ENCODE data around the gene TARS2.

TARS2 gene, protein sequence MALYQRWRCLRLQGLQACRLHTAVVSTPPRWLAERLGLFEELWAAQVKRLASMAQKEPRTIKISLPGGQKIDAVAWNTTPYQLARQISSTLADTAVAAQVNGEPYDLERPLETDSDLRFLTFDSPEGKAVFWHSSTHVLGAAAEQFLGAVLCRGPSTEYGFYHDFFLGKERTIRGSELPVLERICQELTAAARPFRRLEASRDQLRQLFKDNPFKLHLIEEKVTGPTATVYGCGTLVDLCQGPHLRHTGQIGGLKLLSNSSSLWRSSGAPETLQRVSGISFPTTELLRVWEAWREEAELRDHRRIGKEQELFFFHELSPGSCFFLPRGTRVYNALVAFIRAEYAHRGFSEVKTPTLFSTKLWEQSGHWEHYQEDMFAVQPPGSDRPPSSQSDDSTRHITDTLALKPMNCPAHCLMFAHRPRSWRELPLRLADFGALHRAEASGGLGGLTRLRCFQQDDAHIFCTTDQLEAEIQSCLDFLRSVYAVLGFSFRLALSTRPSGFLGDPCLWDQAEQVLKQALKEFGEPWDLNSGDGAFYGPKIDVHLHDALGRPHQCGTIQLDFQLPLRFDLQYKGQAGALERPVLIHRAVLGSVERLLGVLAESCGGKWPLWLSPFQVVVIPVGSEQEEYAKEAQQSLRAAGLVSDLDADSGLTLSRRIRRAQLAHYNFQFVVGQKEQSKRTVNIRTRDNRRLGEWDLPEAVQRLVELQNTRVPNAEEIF

DNA sequence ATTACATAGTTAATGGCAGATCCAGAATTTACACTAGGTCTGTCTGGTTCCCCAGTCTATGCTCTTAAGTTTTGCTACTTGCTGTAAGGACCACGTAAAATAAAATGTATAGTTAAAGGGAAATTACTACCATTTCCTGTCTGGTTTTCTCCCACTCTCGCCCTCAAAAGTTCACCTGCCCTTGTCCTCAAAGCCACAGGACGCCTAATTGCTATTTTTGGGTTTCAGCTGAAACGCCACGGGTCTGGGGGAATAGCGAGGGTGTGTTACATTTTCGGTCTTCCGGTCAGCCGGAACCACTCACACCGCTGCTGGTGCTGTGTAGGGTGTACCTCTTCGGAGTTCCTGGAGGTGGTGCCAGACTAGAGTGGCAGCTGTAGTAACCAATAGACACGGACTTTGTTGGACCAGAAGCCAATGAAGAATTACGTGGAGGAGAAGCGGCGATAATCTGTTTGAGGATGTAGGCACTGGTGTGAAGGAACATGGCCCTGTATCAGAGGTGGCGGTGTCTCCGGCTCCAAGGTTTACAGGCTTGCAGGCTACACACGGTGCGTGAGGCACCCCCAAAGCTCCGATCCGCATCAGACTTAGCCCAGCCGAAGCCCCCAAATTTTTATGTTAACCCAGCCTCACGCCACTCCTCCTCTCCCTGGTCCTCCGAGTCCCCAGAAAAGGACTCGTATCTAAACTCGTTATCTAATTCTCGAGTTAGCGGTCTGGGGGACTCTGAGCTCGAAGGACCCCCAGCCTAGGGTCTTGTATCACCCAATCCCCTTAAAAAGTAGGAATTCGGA lies at the start of gene TARS2:
Gene TARS2 (plus strand): TSS at position 454 of the 797 bp plus-strand sequence. CDS start 32 bp downstream, at position 486.
- DNase-seq: peak; percentile 97 to 98

DNA sequence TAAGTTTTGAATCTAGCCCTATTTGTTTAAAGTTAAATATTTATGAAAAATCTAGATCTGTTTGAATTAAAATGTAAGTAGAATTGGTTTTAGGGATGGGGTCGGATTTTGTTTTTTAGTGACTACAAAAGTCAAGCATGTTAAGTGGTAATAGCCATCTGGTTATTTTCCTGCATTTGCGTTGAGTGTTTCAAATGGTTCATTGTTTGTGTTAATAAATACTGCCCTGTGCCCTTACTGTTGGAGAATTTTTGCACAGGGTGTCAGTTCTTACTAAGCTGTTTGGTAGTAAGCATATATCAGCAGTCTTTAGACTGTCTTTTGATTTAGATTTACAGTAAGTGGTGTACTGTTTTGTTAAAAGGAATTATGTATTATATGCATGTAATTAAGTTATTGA lies 46.1 kb upstream of the TARS2 start:
- DNase-seq: no peak

DNA sequence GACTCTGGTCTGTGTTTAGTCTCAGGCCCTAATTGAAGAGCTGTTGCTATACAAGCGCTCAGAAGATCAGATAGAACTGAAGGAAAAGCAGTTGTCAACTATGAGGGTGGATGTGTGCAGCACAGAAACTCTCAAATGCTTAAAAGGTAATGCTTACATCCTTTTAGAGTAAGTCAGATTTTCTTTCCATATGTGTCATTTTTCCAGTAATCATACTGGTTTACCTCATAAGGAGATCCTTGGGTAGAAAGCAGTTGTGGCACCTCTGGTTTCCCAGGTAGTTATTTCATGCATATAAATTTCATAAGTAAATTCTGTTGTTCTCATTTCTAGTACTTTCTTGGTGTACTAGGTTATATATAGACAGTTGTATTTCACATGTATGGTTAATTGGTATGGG lies 43.0 kb upstream of the TARS2 start:
- DNase-seq: no peak

DNA sequence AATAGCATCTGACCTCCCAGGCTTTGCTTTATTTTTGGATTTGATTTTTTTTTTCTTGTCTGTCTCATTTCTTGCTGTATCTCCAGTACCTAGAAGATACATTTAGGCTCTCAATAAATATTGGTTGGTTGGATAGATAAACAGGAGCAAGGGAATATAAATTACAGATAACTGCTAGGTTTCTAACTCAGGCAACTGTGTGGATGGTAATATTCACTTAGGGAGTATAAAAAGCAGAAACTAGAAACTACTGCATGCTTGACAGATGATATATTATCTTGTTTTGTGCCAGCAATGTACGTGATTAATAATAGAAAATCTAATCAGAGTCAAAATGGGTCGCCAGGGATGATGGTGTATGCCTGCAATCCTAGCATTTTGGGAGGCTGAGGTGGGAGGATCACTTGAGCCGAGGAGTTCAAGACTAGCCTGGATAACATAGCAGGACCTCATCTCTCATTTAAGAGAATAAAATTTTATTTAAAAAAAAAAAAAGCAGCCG lies 31.0 kb upstream of the TARS2 start:
- no peak for DNase-seq

DNA sequence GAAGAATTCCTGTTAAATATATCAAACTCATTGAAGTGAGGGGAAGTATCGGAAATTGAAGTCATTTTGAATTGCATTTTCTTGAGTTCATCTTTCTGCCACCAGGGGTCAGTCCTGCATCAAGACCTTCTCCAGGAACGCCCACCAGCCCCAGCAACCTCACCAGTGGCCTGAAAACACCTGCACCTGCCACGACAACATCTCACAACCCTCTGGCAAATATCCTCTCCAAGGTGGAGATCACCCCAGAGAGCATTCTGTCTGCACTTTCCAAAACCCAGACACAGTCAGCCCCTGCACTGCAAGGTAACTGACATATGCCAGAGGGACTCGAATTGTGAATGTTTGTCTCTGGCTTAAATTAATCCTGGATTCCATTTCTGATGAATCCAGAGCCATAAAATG lies 22.8 kb upstream of the TARS2 start:
- DNase-seq: peak; percentile 64 to 79

DNA sequence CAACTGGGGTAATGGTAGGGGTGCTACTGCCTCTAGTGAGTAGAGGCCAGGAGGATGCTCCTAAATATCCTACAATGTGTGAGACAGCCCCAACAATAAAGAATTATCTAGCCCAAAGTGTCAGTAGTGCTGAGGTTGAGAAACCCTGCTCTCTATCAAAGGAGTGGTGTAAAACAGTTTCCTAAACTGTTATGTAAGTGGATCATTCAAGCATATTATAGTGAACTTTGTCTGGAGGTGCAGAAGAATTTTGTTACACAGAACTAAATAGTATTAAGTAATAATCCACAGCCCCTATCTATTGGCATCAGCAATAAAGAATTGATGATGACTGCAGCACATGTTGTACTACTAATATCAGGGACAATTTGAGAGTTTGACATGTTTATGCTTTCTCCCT lies 20.3 kb upstream of the TARS2 start:
- DNase-seq: no peak

DNA sequence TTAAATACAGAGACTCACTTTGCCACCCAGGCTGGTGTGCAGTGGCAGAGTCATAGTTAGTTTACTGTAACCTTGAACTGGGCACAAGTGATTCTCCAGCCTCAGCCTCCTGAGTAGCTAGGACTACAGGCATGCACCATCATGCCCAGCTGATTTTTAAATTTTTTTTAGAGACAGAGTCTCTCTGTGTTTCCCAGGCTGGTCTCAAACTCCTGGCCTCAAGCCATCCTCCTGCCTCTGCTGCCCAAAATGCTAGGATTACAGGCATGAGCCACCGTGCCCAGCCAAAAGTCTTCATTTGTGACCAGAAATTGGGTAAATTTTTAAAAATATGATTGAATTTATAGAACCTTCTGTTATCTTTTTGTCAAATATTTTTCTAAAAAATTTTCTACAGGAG lies 17.9 kb upstream of the TARS2 start:
- no peak for DNase-seq

DNA sequence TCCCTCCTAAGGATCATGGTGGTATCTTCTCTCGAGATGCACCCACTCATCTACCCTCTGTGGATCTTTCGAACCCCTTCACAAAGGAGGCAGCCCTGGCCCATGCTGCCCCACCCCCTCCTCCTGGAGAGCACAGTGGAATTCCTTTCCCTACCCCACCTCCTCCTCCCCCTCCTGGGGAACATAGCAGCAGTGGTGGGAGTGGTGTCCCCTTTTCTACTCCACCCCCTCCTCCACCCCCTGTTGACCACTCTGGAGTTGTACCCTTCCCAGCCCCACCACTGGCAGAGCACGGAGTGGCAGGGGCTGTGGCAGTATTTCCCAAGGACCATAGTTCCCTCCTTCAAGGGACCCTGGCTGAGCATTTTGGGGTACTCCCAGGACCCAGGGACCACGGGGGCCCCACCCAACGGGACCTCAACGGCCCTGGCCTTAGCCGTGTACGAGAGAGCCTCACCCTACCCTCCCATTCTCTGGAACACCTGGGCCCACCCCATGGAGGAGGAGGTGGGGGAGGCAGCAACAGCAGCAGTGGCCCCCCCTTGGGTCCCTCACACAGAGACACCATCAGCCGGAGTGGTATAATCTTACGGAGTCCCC lies 14.5 kb upstream of the TARS2 start:
- DNase-seq: no peak

DNA sequence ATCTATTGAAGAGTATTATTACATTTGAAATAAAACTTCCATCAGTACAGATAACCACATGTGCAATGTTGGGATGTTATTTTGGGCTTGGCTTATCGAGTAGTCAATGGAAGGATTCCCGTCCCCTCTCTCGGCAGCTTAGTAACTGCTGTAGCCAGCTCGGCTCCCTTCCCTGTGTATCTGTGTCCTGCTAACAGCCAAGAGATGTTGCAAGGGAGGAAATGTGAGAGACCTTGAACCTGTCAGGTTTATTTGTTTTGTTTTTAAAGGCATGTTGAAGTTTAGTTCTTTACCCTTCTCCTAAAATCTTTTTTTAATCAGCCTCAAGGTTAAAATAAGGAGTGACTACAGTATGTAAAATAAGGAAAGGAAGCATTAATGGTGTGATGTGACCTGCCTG lies 13.6 kb upstream of the TARS2 start:
- DNase-seq: no peak

DNA sequence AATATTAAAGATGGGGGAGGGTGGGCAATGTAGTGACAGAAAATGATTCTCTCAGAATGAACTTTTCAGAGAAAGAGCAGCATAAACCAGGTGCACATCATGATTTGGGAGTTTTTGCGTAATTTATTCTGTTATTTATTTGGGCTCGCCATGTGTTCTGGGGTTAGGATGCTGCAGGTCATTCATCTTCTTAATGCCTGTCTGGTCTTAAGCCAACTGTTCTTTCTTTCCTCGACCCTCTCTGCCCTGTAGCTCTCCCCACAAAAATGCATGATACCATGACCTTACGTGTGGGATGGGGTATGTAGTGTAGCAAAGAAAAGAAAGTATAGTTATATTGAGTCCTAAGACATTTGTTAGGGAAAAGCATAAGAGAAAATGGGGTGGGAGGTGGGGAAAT lies 12.3 kb upstream of the TARS2 start:
- no peak for DNase-seq

DNA sequence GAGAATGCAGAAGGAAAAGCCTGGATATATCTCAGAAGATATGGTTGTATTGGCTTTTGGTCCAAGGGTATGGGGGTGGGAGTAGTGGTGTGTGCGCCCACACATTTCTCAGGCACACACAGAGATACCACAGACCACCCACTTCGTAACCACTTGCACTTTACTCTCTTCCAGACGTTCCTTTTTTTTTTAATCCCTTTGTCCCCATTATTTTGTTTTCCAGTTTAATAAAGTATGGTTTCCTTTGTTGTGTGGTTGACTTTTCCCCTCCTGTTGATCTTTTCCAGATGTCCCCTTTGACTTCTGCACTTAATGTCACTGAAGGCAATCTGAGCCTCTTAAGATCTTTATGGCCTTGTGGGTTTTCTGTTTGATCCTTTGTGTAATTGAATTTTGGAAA lies 10.5 kb upstream of the TARS2 start:
- DNase-seq: no peak

DNA sequence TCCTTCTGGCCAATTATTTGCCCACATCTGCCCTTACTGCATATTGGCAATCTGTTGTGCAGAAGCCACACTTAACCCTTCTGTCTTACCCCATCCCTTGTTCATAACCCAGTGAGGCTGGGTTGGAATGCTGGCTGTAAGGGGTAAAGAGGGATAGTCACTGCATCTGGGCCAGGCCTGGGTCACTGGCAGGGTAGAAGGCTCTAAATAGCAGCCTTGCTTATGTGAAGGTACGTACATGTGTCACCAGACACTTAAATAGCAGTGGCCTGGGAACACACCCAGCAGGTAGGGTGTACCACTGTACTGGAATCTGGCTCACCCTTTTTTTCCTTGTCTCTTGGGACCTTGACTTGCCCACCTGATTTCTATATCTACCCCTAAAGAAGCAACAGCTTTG lies 9.9 kb upstream of the TARS2 start:
- no peak for DNase-seq

DNA sequence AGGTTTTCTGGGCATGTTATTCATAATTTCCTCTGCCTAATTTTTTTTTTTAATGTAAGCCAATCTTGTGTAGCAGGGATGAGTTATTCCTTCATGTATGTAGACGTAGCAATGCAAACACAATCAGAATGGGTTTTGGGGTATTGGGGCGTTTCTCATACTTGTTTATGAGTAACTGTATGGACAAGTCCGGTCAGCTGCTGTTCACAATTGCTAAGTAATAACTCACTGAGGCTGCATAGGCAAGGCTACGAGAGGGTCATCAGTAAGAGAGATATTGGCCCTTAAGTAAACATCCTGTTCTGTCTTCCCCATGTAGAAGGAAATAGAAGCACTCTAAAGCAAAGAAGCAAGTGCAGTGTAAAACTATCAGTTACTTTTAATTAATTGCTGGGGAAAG lies 9.5 kb upstream of the TARS2 start:
- no peak for DNase-seq

DNA sequence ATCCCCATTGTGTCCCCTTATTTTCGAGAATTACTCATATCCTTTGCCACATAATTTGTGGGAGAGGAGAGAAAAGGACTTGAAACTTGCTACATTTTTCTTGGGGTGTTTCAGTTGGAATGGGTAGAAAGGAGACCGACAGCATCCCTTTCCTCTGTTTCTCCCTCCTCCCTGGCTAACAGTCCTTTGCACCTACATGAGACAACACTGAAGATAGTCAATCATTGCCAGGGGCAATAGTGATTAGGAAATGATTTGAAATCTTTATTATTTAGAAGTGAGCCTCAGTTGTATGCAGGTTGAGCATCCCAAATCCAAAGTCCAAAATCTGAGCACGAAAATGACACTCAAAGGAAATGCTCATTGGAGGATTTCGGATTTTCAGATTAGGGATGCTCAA lies 7.8 kb upstream of the TARS2 start:
- DNase-seq: no peak

DNA sequence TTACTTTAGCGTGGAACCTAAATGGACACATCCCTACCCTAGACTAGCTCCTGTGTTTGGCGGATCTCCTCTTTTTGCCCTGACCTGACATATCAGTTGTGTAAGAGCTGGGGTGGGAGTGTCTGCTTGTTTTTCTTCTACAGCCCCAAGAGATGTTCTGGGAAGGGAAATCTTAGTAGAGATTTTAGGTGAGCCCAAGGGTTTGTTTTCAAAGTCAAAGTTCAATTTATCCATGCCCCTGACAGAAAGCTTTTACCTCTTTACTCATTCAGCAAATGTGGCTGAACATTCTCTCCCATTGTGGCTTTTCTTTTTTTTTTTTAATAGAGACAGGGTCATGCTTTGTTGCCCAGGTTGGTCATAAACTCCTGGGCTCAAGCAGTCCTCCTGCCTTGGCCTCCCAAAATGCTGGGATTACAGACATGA lies 7.3 kb upstream of the TARS2 start:
- DNase-seq: no peak

DNA sequence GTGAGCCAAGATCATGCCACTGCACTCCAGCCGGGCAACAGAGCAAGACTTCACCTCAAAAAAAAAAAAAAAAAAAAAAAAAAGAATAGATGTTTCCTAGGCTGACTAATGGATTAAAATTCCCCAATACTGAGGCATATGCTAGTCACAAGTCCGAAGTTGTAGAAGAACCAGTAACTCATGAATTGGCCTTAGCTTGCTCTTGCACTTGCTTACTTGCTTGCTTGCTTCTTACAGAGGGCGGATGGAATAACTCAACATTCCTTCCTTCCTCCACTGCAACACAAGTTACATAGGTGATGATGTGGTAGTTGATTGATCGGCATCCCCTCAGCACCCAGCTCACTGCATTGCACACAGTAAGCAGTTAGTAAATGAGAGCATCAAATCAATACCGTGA lies 2.8 kb upstream of the TARS2 start:
- no peak for DNase-seq

DNA sequence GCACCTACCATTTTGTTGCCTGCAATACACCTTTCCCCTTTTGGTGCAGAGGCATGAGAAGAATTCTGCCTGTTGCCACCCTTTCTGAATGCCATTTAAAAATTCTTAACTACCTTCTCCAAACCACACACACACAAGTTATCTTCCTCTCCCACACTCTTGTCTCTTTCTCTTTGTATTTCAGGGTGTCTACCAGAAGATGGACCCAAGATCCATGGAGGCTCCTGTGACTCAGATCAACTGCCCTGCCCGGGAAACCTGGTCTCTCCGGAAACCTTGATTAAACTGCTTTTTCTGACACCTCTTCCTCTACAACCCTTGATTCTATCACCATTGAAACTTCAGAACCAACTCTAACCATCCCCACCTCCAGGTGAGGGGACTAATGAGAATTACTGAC lies 2.4 kb upstream of the TARS2 start:
- no peak for DNase-seq

DNA sequence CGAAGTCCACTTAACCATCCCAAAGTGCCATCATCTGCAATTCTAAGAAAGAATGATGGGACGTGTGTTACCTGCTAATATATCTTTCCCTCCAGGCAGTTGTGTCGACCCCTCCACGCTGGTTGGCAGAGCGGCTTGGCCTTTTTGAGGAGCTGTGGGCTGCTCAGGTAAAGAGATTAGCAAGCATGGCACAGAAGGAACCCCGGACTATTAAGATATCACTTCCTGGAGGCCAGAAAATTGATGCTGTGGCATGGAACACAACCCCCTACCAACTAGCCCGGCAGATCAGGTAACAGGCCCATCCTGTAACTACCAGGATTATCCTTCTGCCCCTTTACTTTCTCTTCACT lies 520 bp downstream of the TARS2 start:
- DNase-seq: peak in 1 of 2 donors; percentile 21

DNA sequence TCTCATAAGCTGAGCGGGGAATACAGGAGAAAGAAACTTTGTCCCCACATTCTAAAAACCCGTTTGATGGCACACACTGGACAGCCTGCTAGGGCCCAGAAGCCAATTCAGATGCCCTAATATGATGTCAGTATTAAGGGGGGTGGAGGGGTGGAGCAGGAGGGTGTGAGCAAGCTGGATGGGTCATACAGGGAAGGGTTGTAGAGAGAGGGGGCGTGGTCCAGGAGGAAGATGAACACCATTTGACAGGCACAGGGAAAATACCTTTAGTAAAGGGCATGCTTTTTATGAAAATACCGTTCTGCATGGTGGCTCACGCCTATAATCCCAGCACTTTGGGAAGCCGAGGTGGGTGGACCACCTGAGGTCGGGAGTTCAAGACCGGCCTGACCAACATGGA lies 6.0 kb downstream of the TARS2 start:
- DNase-seq: no peak

DNA sequence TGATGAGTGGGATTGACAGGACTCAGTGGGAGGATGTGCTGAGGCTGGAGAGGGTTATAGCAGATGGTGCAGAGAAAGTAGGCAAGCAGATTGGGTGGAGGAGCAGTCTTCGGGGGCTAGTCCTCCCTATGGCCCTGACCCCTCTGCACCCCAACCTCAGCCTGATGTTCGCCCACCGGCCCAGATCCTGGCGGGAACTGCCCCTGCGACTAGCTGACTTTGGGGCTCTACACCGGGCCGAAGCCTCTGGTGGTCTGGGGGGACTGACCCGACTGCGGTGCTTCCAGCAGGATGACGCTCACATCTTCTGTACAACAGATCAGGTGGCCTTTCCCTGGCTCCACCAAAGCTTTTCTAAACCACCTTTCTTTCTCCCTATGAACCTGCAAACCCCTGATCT lies 11.1 kb downstream of the TARS2 start:
- DNase-seq: no peak

DNA sequence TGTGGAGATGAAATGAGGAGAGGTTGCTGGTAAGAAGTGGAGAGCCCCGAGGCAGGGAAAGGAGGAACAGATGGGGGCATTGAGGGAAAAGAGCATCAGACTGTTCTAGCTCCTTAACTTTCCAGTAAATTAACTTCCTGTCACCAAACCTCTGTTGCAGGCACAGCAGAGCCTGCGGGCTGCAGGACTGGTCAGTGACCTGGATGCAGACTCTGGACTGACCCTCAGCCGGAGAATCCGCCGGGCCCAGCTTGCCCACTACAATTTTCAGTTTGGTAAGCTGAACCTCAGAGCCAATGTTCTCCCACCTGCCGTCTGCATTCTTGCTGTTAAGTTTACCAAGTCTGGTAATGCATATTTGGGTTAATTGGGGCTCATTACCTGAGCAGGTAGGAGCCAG lies 18.2 kb downstream of the TARS2 start:
- no peak for DNase-seq

DNA sequence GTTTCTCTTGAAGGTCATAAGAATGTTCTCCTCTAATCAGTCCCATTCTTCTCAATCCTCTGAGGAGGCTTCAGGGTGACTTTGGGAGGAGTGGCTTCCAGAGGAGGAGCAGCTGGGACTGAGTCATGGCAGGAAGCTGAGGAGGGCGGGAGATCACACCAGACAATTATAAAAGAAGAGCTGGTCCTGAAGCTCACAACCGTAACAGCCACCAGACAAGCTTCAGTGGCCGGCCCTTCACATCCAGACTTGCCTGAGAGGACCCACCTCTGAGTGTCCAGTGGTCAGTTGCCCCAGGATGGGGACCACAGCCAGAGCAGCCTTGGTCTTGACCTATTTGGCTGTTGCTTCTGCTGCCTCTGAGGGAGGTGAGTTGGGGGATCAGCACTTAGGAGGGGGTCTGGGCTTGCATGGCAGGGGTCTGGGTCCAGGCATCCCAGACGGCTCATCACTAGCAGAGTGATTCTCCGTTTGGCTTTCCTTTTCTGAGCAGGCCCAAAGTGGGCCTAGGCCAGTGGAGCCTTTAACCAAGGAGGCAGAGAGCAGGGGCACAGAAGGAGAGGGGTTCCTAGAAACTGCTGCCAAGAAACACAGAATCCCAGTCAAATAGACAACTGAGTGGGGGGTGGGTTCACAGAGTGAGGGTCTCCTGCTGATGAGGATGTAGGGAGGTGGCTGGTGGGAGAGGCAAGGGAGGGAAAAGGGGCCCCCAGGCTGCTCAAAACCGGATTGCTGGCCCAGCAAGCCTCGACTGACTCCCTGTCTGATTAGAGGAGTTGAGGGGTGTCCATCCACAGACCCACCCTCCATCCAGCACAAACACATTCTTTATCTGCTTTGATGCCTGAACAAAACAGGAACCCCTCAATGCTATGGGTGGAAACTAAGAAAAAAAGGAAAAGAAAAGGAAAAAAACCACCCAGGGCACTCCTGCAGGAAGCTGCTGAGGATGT lies 21.0 kb downstream of the TARS2 start, which contains the start of gene ECM1:
Gene ECM1 (plus strand): TSS at position 198 of the 953 bp plus-strand sequence. CDS start 101 bp downstream, at position 299.
- peak in 1 of 2 donors; percentile 6 for DNase-seq

Data from CD4-positive, alpha-beta T cell treated with Interferon alpha-2 for 1 hour (primary cell).